ENCODE results near the gene PASK. TPM values are rescaled to one million over a fixed set of nuclear protein-coding genes. Genes with fewer than 3 reads are reported as not detected.

PASK gene
- polyA plus RNA-seq, 1 donor from 2014 or later = 26.0 TPM

- Histone ChIP-seq H3K4me2 (ENCODE audit: low read length) (no peak overlapping the region), H3K79me2 (replicated peaks; ENCODE audit: insufficient read depth, low read length) (no peaks in the 10 kb centered on the region), H3K4me3 (ENCODE audit: low read length) (no peak overlapping the region), H3K27me3 (ENCODE audit: insufficient read depth, low read depth, low read length) (no peaks in the 10 kb centered on the region), H3K9me3 (ENCODE audit: low read length) (no peaks in the 10 kb centered on the region), H2AFZ (ENCODE audit: low read depth, low read length) (no peak overlapping the region), H4K20me1 (ENCODE audit: insufficient read depth) (no peaks in the 10 kb centered on the region), H3K27ac (ENCODE audit: low read length) (no peak overlapping the region), H3K36me3 (ENCODE audit: insufficient read depth, low read length) (no peaks in the 10 kb centered on the region), H3K9me2 (ENCODE audit: insufficient read depth, low read length) (no peaks in the 10 kb centered on the region), H3K9ac (ENCODE audit: low read length) (no peak overlapping the region), H3F3A (ENCODE audit: insufficient read depth, low read length, poor library complexity, severe bottlenecking) (no peaks in the 10 kb centered on the region)
- TF ChIP-seq SMC3 (conservative IDR thresholded peaks at IDR 0.05; ENCODE audit: poor library complexity) (no peak), REST (IDR thresholded peaks at IDR 0.05; ENCODE audit: borderline replicate concordance) (no peak), MXI1 (conservative IDR thresholded peaks at IDR 0.05; ENCODE audit: poor library complexity, severe bottlenecking) (no peak), RAD21 (conservative IDR thresholded peaks at IDR 0.05) (no peak), POLR2AphosphoS5 (IDR thresholded peaks at IDR 0.05) (no peak), CTCF (IDR thresholded peaks at IDR 0.05; ENCODE audit: poor library complexity, severe bottlenecking) (no peak), TAF1 (IDR thresholded peaks at IDR 0.05; ENCODE audit: low read depth) (no peak), EZH2 (IDR thresholded peaks at IDR 0.05; ENCODE audit: borderline replicate concordance, insufficient read depth, low read length, poor library complexity, severe bottlenecking) (no peak), EP300 (conservative IDR thresholded peaks at IDR 0.05; ENCODE audit: poor library complexity, severe bottlenecking) (no peak)
Observed at GRCh38 chr2:241182126-241182525, 32.9 kb upstream of the PASK start.

GRCh38 chr2:241180495-241180894 lies 31.2 kb upstream of the PASK start:
- no peaks in the 10 kb centered on the region for H3K9me2 ChIP-seq (ENCODE audit: insufficient read depth, low read length)
- no peaks in the 10 kb centered on the region for H3K36me3 ChIP-seq (ENCODE audit: insufficient read depth, low read length)
- H3K9ac ChIP-seq (ENCODE audit: low read length) = no peak overlapping the region
- H4K20me1 ChIP-seq (ENCODE audit: insufficient read depth) = no peaks in the 10 kb centered on the region
- no peaks in the 10 kb centered on the region for H3K9me3 ChIP-seq (ENCODE audit: low read length)
- H3K4me3 ChIP-seq (ENCODE audit: low read length) = no peak overlapping the region
- TF ChIP-seq POLR2AphosphoS5 (IDR thresholded peaks at IDR 0.05) = no peak
- TF ChIP-seq RAD21 (conservative IDR thresholded peaks at IDR 0.05) = no peak
- no peak for TF ChIP-seq REST (IDR thresholded peaks at IDR 0.05; ENCODE audit: borderline replicate concordance)
- TF ChIP-seq MXI1 (conservative IDR thresholded peaks at IDR 0.05; ENCODE audit: poor library complexity, severe bottlenecking) = no peak
- TF ChIP-seq TAF1 (IDR thresholded peaks at IDR 0.05; ENCODE audit: low read depth) = no peak
- no peak for TF ChIP-seq EZH2 (IDR thresholded peaks at IDR 0.05; ENCODE audit: borderline replicate concordance, insufficient read depth, low read length, poor library complexity, severe bottlenecking)
- no peak for TF ChIP-seq SMC3 (conservative IDR thresholded peaks at IDR 0.05; ENCODE audit: poor library complexity)
- TF ChIP-seq EP300 (conservative IDR thresholded peaks at IDR 0.05; ENCODE audit: poor library complexity, severe bottlenecking) = no peak
- TF ChIP-seq CTCF (IDR thresholded peaks at IDR 0.05; ENCODE audit: poor library complexity, severe bottlenecking) = no peak
- H3K27ac ChIP-seq (ENCODE audit: low read length) = no peak overlapping the region
- H3F3A ChIP-seq (ENCODE audit: insufficient read depth, low read length, poor library complexity, severe bottlenecking) = no peaks in the 10 kb centered on the region
- H3K79me2 ChIP-seq (replicated peaks; ENCODE audit: insufficient read depth, low read length) = no peaks in the 10 kb centered on the region
- no peak overlapping the region for H2AFZ ChIP-seq (ENCODE audit: low read depth, low read length)
- no peaks in the 10 kb centered on the region for H3K27me3 ChIP-seq (ENCODE audit: insufficient read depth, low read depth, low read length)
- no peak overlapping the region for H3K4me2 ChIP-seq (ENCODE audit: low read length)
